C4-2B (cell line): Measurements from ENCODE around the gene ST3GAL5.

Source experiments
- H3K27ac ChIP-seq: fragments of 450-650 bp; 2 replicates; pipeline ENCODE4 v1.5.1; 2017
- ZFX ChIP-seq: fragments of 450-650 bp; IDR thresholded peaks from 2 replicates; pipeline ENCODE4 v1.6.1; 2017
- TF ChIP-seq, protein P1 (sequence below): fragments of 450-650 bp; conservative IDR thresholded peaks from 2 replicates; pipeline ENCODE4 v1.5.1; 2017; ENCODE audit warnings: mild to moderate bottlenecking

The ST3GAL5 gene

DNA sequence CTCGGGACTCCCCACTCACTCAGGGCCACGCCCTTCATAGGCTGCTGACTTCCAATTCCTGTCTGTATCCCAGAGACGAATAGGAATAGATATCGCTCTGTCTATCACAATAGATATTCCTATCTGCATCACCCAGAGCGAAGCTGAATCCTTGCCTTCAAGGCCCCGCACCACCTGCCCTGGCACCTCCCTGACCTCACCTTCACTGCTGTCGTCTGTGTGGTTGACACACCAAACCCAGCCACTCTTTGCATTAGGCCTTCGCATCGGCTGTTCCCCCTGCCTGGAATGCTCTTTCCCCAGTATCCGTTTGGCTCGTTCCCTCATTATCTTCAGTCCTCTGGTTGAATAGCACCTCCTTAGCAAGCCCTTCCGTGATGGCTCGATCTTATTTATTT lies 91.5 kb downstream of the ST3GAL5 start:
- TF ChIP-seq, protein P1, sequence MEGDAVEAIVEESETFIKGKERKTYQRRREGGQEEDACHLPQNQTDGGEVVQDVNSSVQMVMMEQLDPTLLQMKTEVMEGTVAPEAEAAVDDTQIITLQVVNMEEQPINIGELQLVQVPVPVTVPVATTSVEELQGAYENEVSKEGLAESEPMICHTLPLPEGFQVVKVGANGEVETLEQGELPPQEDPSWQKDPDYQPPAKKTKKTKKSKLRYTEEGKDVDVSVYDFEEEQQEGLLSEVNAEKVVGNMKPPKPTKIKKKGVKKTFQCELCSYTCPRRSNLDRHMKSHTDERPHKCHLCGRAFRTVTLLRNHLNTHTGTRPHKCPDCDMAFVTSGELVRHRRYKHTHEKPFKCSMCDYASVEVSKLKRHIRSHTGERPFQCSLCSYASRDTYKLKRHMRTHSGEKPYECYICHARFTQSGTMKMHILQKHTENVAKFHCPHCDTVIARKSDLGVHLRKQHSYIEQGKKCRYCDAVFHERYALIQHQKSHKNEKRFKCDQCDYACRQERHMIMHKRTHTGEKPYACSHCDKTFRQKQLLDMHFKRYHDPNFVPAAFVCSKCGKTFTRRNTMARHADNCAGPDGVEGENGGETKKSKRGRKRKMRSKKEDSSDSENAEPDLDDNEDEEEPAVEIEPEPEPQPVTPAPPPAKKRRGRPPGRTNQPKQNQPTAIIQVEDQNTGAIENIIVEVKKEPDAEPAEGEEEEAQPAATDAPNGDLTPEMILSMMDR, result no peak
- no peak for TF ChIP-seq ZFX

DNA sequence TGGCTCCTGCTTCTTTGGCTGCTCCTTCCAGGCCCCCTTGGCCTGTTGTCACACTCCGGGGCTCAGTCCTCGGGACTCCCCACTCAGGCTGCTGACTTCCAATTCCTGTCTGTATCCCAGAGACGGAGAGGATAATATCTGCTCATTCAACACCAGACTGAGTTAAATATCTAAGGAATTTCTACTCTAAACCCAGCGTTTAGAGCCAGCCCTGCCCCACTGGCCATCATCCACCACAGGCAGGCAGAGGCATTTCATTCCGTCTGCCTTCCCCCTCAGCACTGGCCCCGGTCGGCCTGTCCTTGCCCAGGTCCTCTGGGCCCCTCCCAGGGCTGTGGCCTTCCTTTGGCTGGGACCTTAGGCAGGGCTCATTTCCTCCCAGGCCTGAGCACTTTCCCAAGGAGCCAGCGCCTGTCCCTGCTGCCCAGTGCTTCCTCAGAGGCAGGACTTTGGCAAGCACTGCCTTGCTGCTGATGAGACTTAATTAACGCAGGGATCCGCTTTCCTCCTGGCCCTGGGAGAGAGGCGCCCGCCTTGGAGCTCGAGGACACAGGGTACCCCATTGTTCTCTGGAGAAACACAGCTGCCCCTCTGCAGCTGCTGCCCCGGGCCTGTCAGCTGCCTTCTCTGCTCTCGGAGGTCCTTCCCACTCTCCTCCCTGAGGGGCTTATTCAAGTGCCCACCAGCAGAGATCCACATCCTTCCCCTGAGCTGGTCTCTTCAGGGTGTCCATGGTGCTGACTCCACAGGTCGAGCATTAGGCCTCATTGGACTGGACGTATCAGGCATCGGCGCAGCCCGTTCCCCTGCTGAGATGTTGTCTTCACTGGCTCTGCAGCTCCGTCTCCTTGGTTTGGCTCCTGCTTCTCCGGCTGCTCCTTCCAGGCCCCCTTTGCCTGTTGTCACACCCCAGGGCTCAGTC lies 92.2 kb downstream of the ST3GAL5 start:
- TF ChIP-seq, protein P1, result no peak
- no peak overlapping the region for H3K27ac ChIP-seq

More for the DNA sequence above, 91.5 kb downstream of the ST3GAL5 start:
- H3K27ac ChIP-seq, result no peak overlapping the region

DNA sequence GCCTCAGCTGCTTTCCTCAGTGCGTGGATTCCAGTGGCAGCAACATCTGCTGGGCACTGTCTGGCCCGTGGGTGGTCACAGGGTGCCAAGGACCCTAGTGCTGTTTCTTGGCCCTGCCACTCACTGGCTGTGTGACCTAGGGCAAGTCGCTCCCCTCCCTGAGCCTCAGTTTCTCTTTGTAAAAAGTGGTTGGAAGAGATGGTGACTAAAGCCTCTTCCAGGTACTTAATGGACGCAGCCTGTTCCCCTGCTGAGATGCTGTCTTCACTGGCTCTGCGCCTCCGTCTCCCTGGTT lies 92.8 kb downstream of the ST3GAL5 start:
- TF ChIP-seq, protein P1, result no peak
- TF ChIP-seq ZFX, result no peak
- H3K27ac ChIP-seq, result no peak overlapping the region

DNA sequence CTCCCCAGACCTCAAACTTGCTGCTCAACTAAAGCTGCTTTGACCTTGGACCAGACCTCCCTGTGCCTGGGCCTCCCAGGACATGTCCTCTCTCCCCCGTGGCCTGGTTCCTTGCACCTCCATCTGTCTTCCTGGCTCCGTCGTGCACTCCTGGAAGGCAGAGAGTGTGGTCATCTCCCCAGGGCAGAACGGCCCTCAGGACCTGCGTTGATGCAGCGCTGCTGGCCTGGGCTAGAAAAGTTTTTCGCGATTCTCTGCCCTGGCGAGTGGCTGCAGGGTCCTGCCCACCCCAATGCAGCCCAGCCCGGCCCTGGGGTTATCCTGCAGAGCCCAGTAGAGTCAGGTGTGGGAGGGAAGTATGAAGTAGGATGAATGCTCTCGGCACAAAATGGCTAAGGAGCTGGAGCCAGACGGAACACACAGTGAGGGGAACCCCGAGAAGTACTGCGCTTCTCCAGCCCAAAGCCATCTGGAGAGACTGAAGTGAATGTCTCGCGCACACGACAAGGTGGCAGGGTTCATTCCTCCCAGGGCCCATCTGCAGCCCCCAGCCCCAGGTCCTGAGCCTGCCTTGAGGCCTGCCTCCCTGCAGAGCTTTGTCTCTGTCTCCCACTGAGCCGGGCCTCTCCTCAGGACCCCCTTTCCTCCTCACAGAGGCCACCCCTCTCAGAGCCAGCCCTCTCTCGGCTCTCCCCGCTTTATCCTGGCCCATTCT lies 93.3 kb downstream of the ST3GAL5 start:
- TF ChIP-seq, protein P1, result no peak
- no peak overlapping the region for H3K27ac ChIP-seq

DNA sequence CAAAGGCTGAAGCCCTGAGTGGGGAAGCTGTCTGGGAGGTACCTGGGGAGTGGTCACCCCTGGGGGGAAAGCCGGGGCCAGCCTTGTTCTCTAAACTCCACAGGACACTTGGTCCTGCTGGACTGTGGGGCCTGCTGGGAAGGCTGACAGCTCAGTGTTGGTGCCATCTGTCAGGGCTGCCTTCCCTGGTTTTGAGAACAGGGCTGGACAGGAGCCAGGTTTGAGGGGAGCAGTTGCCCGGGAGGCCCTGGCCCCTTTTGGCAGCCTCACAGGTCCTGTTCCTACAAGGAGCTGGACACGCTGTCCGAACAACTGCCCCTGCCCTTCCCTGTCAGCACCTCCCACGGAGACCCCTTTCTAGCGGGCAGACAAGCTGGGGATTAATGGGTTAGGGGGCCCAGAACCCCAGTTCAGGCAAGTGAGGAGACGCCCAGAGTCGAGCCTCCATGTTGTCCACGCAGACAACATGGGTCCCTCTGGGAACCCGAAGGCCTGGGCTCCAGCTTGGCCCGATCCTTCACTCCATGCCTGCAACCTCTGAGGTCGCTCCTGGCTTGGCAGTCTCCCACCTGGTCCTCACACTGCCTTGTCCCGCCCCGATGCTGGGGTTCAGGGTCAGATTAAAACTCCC lies 94.2 kb downstream of the ST3GAL5 start:
- H3K27ac ChIP-seq, result no peak overlapping the region
- TF ChIP-seq, protein P1, result no peak
- TF ChIP-seq ZFX, result no peak

DNA sequence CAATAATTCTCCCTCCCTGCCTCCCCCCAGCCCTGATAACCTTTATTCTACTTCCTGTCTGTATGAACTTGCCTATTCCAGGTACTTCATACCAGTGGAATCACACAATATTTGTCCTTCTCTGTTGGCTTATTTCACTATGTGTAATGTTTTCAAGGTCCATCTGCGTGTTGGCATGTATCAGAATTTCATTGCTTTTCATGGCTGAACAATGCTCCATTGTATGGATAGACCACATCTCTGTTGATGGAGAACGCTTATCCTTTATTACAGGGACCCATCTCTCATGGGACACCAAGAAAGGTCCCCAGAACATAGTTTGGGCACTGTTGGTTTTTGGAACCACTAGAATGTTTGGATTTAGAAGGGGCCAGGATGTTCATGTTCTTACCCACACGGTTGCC lies 94.8 kb downstream of the ST3GAL5 start:
- H3K27ac ChIP-seq, result no peak overlapping the region
- TF ChIP-seq, protein P1, result no peak
- TF ChIP-seq ZFX, result no peak

DNA sequence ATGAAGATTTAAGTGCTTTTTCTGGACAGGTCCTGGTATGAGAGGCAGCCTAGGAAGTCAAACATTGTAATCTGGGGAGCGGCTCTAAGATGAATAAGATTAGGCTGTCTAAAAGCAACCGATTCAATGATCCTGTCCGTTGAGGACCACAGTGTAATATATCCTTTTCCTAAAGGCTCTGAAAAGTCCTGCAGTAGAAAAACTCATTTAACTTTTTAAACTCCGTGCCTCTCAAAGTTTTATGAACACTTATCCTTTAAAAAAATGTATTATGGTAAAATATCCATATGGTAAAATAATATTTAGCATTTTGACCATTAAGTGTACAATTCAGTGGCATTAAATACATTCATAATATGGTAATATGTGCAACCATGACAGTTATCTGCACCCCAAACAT lies 95.2 kb downstream of the ST3GAL5 start:
- TF ChIP-seq, protein P1, result no peak
- TF ChIP-seq ZFX, result no peak
- no peak overlapping the region for H3K27ac ChIP-seq
